ENCODE data around the gene ANO6.

DNA sequence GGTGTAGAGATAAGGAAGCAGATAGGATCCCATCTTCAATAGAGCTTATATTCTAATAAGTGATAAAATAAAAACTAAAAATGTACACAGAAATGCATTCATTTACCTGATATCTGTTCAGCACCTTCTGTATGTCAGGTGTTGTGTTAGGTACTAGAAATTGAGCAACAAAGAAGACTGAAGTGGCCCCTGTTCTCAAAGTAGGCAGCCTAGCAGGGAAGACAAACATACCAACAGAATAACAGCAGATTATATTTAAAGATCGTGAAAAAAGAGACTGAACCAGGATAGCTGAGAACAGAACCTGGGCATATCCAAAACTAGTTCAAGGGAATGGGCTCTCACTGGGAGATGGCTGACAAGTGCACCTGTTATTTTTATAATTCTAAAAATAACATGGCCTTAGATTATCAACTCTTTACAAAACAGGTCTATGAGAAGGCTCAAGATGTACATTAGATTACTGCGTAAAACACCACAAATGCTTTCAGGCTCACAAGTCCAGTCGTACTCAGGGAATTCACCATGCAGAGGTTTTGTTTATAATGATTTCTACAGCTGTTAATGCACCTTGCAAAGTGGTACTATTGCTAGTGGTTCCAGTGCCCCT lies 16.4 kb downstream of the ANO6 start:
- TF ChIP-seq POLR2A (IDR thresholded peaks at IDR 0.05): no peak
- TF ChIP-seq, protein P1, sequence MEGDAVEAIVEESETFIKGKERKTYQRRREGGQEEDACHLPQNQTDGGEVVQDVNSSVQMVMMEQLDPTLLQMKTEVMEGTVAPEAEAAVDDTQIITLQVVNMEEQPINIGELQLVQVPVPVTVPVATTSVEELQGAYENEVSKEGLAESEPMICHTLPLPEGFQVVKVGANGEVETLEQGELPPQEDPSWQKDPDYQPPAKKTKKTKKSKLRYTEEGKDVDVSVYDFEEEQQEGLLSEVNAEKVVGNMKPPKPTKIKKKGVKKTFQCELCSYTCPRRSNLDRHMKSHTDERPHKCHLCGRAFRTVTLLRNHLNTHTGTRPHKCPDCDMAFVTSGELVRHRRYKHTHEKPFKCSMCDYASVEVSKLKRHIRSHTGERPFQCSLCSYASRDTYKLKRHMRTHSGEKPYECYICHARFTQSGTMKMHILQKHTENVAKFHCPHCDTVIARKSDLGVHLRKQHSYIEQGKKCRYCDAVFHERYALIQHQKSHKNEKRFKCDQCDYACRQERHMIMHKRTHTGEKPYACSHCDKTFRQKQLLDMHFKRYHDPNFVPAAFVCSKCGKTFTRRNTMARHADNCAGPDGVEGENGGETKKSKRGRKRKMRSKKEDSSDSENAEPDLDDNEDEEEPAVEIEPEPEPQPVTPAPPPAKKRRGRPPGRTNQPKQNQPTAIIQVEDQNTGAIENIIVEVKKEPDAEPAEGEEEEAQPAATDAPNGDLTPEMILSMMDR (IDR thresholded peaks at IDR 0.05): no peak
